Central memory CD8-positive, alpha-beta T cell (primary cell): ENCODE results near the gene B3GLCT.

ENCODE experiments used
- ATAC-seq: fragments of 150-1000 bp; cut with Tn5 transposase; replicated peaks from 2 replicates; pipeline ENCODE4 v1.10.0; 2022; ENCODE audit warnings: mild to moderate bottlenecking, moderate FRiP score, moderate number of reproducible peaks; ENCODE audit not compliant: poor library complexity, severe bottlenecking; ENCODE audit errors: extremely low read depth
- DNase-seq, 2 donors: peaks; one replicate each; pipeline ENCODE4 v3.0.0; 2021; ENCODE audit warnings: low spot score in 2 of 2
- H3K27ac Mint-ChIP-seq: one replicate; pipeline ENCODE4 v1.8.0; 2022; ENCODE audit warnings: low read depth, mild to moderate bottlenecking, moderate library complexity, mixed read lengths
- H3K27me3 Mint-ChIP-seq: one replicate; pipeline ENCODE4 v1.8.0; 2022; ENCODE audit warnings: mixed read lengths
- H3K36me3 Mint-ChIP-seq: one replicate; pipeline ENCODE4 v1.8.0; 2022; ENCODE audit warnings: mild to moderate bottlenecking, moderate library complexity, mixed read lengths; ENCODE audit not compliant: insufficient read depth
- H3K4me1 Mint-ChIP-seq: one replicate; pipeline ENCODE4 v1.8.0; 2022; ENCODE audit warnings: mixed read lengths
- H3K4me3 Mint-ChIP-seq: one replicate; pipeline ENCODE4 v1.8.0; 2022; ENCODE audit warnings: mild to moderate bottlenecking, moderate library complexity, mixed read lengths
- H3K9me3 Mint-ChIP-seq: one replicate; pipeline ENCODE4 v1.8.0; 2022; ENCODE audit warnings: mixed read lengths

B3GLCT gene

GRCh38 chr13:31236211-31236786, 36.5 kb downstream of the B3GLCT start:
- Mint-ChIP-seq H3K36me3 (peaks cover 4% of the 10 kb centered on the region), H3K9me3 (no peaks in the 10 kb centered on the region), H3K27me3 (no peaks in the 10 kb centered on the region), H3K27ac (no peak overlapping the region), H3K4me3 (no peak overlapping the region), H3K4me1 (no peaks in the 10 kb centered on the region)
- DNase-seq (no peak), ATAC-seq (no peak)

GRCh38 chr13:31240921-31241320, 41.1 kb downstream of the B3GLCT start:
- no peak for DNase-seq
- no peak overlapping the region for H3K4me3 Mint-ChIP-seq
- peaks cover 2% of the 10 kb centered on the region for H3K36me3 Mint-ChIP-seq
- H3K27me3 Mint-ChIP-seq = no peaks in the 10 kb centered on the region
- H3K9me3 Mint-ChIP-seq = no peaks in the 10 kb centered on the region
- H3K4me1 Mint-ChIP-seq = no peaks in the 10 kb centered on the region
- no peak for ATAC-seq
- no peak overlapping the region for H3K27ac Mint-ChIP-seq

GRCh38 chr13:31242367-31242766, 42.6 kb downstream of the B3GLCT start:
- Mint-ChIP-seq H3K4me3 (no peak overlapping the region), H3K9me3 (no peaks in the 10 kb centered on the region), H3K4me1 (no peaks in the 10 kb centered on the region), H3K36me3 (peaks cover 4% of the 10 kb centered on the region), H3K27me3 (no peaks in the 10 kb centered on the region), H3K27ac (no peak overlapping the region)
- ATAC-seq (no peak), DNase-seq (no peak)

GRCh38 chr13:31242916-31243315, 43.1 kb downstream of the B3GLCT start:
- Mint-ChIP-seq H3K27ac (no peak overlapping the region), H3K9me3 (no peaks in the 10 kb centered on the region), H3K4me1 (no peaks in the 10 kb centered on the region), H3K4me3 (no peak overlapping the region), H3K27me3 (no peaks in the 10 kb centered on the region), H3K36me3 (peaks cover 4% of the 10 kb centered on the region)
- DNase-seq = no peak
- ATAC-seq = no peak

GRCh38 chr13:31245598-31246373, 46.0 kb downstream of the B3GLCT start:
- H3K4me1 Mint-ChIP-seq = no peaks in the 10 kb centered on the region
- DNase-seq (no peak), ATAC-seq (no peak)
- no peak overlapping the region for H3K27ac Mint-ChIP-seq
- H3K4me3 Mint-ChIP-seq = no peak overlapping the region
- no peaks in the 10 kb centered on the region for H3K27me3 Mint-ChIP-seq
- no peaks in the 10 kb centered on the region for H3K9me3 Mint-ChIP-seq
- H3K36me3 Mint-ChIP-seq = peaks cover 4% of the 10 kb centered on the region

- Mint-ChIP-seq H3K9me3 (peaks cover 6% of the 10 kb centered on the region), H3K27me3 (no peaks in the 10 kb centered on the region), H3K4me1 (no peaks in the 10 kb centered on the region), H3K36me3 (peaks cover 7% of the 10 kb centered on the region), H3K4me3 (no peak overlapping the region), H3K27ac (no peak overlapping the region)
- DNase-seq (no peak), ATAC-seq (no peak)
Measured at GRCh38 chr13:31246918-31247317, 47.1 kb downstream of the B3GLCT start.

GRCh38 chr13:31248361-31248760, 48.6 kb downstream of the B3GLCT start:
- no peaks in the 10 kb centered on the region for H3K27me3 Mint-ChIP-seq
- H3K4me1 Mint-ChIP-seq = no peaks in the 10 kb centered on the region
- ATAC-seq (no peak), DNase-seq (no peak)
- H3K4me3 Mint-ChIP-seq = no peak overlapping the region
- H3K27ac Mint-ChIP-seq = no peak overlapping the region
- peaks cover 17% of the 10 kb centered on the region for H3K9me3 Mint-ChIP-seq
- peaks cover 7% of the 10 kb centered on the region for H3K36me3 Mint-ChIP-seq

GRCh38 chr13:31248965-31249539, 49.3 kb downstream of the B3GLCT start:
- DNase-seq (no peak), ATAC-seq (no peak)
- no peak overlapping the region for H3K4me3 Mint-ChIP-seq
- H3K4me1 Mint-ChIP-seq = no peaks in the 10 kb centered on the region
- peaks cover 17% of the 10 kb centered on the region for H3K9me3 Mint-ChIP-seq
- H3K27ac Mint-ChIP-seq = no peak overlapping the region
- peaks cover 7% of the 10 kb centered on the region for H3K36me3 Mint-ChIP-seq
- H3K27me3 Mint-ChIP-seq = no peaks in the 10 kb centered on the region

- H3K4me3 Mint-ChIP-seq = no peak overlapping the region
- H3K27me3 Mint-ChIP-seq = no peaks in the 10 kb centered on the region
- H3K9me3 Mint-ChIP-seq = peaks cover 17% of the 10 kb centered on the region
- no peak for DNase-seq
- no peak overlapping the region for H3K27ac Mint-ChIP-seq
- peaks cover 7% of the 10 kb centered on the region for H3K36me3 Mint-ChIP-seq
- ATAC-seq = no peak
- H3K4me1 Mint-ChIP-seq = no peaks in the 10 kb centered on the region
Measured at GRCh38 chr13:31250435-31250834, 50.7 kb downstream of the B3GLCT start.

- peaks cover 4% of the 10 kb centered on the region for H3K36me3 Mint-ChIP-seq
- no peak overlapping the region for H3K4me3 Mint-ChIP-seq
- no peak for ATAC-seq
- H3K27me3 Mint-ChIP-seq = no peaks in the 10 kb centered on the region
- H3K4me1 Mint-ChIP-seq = no peaks in the 10 kb centered on the region
- no peaks in the 10 kb centered on the region for H3K9me3 Mint-ChIP-seq
- no peak overlapping the region for H3K27ac Mint-ChIP-seq
- no peak for DNase-seq
Measured at GRCh38 chr13:31261241-31261640, 61.5 kb downstream of the B3GLCT start.

GRCh38 chr13:31263346-31263745, 63.6 kb downstream of the B3GLCT start:
- DNase-seq (no peak), ATAC-seq (no peak)
- H3K4me3 Mint-ChIP-seq = no peak overlapping the region
- H3K27ac Mint-ChIP-seq = no peak overlapping the region
- no peaks in the 10 kb centered on the region for H3K27me3 Mint-ChIP-seq
- no peaks in the 10 kb centered on the region for H3K9me3 Mint-ChIP-seq
- peaks cover 4% of the 10 kb centered on the region for H3K36me3 Mint-ChIP-seq
- H3K4me1 Mint-ChIP-seq = no peaks in the 10 kb centered on the region

- H3K4me3 Mint-ChIP-seq = no peak overlapping the region
- H3K27me3 Mint-ChIP-seq = no peaks in the 10 kb centered on the region
- peaks cover 4% of the 10 kb centered on the region for H3K36me3 Mint-ChIP-seq
- ATAC-seq (no peak), DNase-seq (no peak)
- H3K9me3 Mint-ChIP-seq = no peaks in the 10 kb centered on the region
- no peaks in the 10 kb centered on the region for H3K4me1 Mint-ChIP-seq
- no peak overlapping the region for H3K27ac Mint-ChIP-seq
Measured at GRCh38 chr13:31264151-31264550, 64.4 kb downstream of the B3GLCT start.

GRCh38 chr13:31267126-31267784, 67.5 kb downstream of the B3GLCT start:
- Mint-ChIP-seq H3K36me3 (peaks cover 4% of the 10 kb centered on the region), H3K27ac (no peak overlapping the region), H3K9me3 (no peaks in the 10 kb centered on the region), H3K27me3 (no peaks in the 10 kb centered on the region), H3K4me1 (no peaks in the 10 kb centered on the region), H3K4me3 (no peak overlapping the region)
- ATAC-seq = no peak
- DNase-seq = no peak
